Liver (tissue), 9 donors: ENCODE data around the gene CTXND1. TPM values are rescaled to one million over a fixed set of nuclear protein-coding genes. Genes with fewer than 3 reads are reported as not detected.

Source experiments
- DNase-seq: peaks from one replicate; pipeline ENCODE4 v3.0.0-alpha.2; 2017; ENCODE audit warnings: low spot score
- H3K27ac ChIP-seq, 2 donors: one replicate each; pipeline ENCODE4 v1.7.0; 2013; ENCODE audit warnings: inconsistent platforms in 2 of 2, low read length in 2 of 2, control low read depth in 1 of 2, low read depth in 1 of 2, mild to moderate bottlenecking in 1 of 2
- H3K27me3 ChIP-seq, 4 donors: one replicate each; pipeline versions ENCODE4 v1.6.1 to v1.7.0; 2013; ENCODE audit warnings: low read length in 3 of 4, inconsistent platforms in 1 of 4, mild to moderate bottlenecking in 1 of 4, moderate library complexity in 1 of 4; ENCODE audit not compliant: control insufficient read depth in 4 of 4, insufficient read depth in 4 of 4
- H3K36me3 ChIP-seq, 4 donors: one replicate each; pipeline versions ENCODE4 v1.6.1 to v1.7.0; 2013; ENCODE audit warnings: low read length in 3 of 4, mild to moderate bottlenecking in 3 of 4, low read depth in 1 of 4, moderate library complexity in 1 of 4; ENCODE audit not compliant: control insufficient read depth in 4 of 4, insufficient read depth in 3 of 4
- H3K4me1 ChIP-seq, 4 donors: one replicate each; pipeline versions ENCODE4 v1.6.1 to v1.7.0; 2013; ENCODE audit warnings: low read length in 3 of 4, mild to moderate bottlenecking in 3 of 4, moderate library complexity in 1 of 4; ENCODE audit not compliant: control insufficient read depth in 4 of 4, insufficient read depth in 4 of 4
- H3K4me3 ChIP-seq, 3 donors: one replicate each; pipeline versions ENCODE4 v1.6.1 to v1.7.0; 2013; ENCODE audit warnings: low read length in 3 of 3, control low read depth in 1 of 3, low read depth in 1 of 3, mild to moderate bottlenecking in 1 of 3
- H3K9ac ChIP-seq, 2 donors: one replicate each; pipeline ENCODE4 v1.7.0; 2013; ENCODE audit warnings: low read length in 2 of 2, mild to moderate bottlenecking in 2 of 2, moderate library complexity in 2 of 2, control low read depth in 1 of 2, low read depth in 1 of 2
- H3K9me3 ChIP-seq, 4 donors: one replicate each; pipeline versions ENCODE4 v1.6.1 to v1.7.0; 2013; ENCODE audit warnings: low read length in 3 of 4; ENCODE audit not compliant: control insufficient read depth in 4 of 4
- CTCF ChIP-seq: fragments of 150-350 bp; IDR thresholded peaks from 2 replicates; pipeline ENCODE4 v1.5.1; 2017; ENCODE audit warnings: improper control_type of control experiment, low read depth, low read length; ENCODE audit not compliant: missing input control
- EGR1 ChIP-seq, 2 donors: IDR thresholded peaks; 2 replicates each; pipeline ENCODE4 v1.6.1; 2016 to 2018; ENCODE audit warnings: antibody characterized with exemption in 2 of 2, low read depth in 2 of 2
- FOXA1 ChIP-seq: IDR thresholded peaks from 2 replicates; pipeline ENCODE4 v1.6.1; 2016; ENCODE audit warnings: antibody characterized with exemption
- FOXA2 ChIP-seq: IDR thresholded peaks from 2 replicates; pipeline ENCODE4 v1.6.1; 2016; ENCODE audit warnings: antibody characterized with exemption
- GABPA ChIP-seq, 2 donors: IDR thresholded peaks in 1 of 2; conservative IDR thresholded peaks in 1 of 2; 2 replicates each; pipeline ENCODE4 v1.6.1; 2016; ENCODE audit warnings: antibody characterized with exemption in 2 of 2, mild to moderate bottlenecking in 1 of 2, moderate library complexity in 1 of 2
- HNF4A ChIP-seq, 2 donors: conservative IDR thresholded peaks; 2 replicates each; pipeline ENCODE4 v1.6.1; 2016; ENCODE audit warnings: antibody characterized with exemption in 2 of 2, mild to moderate bottlenecking in 2 of 2
- HNF4G ChIP-seq: IDR thresholded peaks from 2 replicates; pipeline ENCODE4 v1.6.1; 2016; ENCODE audit warnings: antibody characterized with exemption
- JUND ChIP-seq, 2 donors: IDR thresholded peaks; 2 replicates each; pipeline ENCODE4 v1.6.1; 2016; ENCODE audit warnings: antibody characterized with exemption in 2 of 2
- MAX ChIP-seq: IDR thresholded peaks from 2 replicates; pipeline ENCODE4 v1.6.1; 2016; ENCODE audit warnings: antibody characterized with exemption
- NR2F2 ChIP-seq: IDR thresholded peaks from 2 replicates; pipeline ENCODE4 v1.6.1; 2016; ENCODE audit warnings: antibody characterized with exemption
- RAD21 ChIP-seq, 2 donors: IDR thresholded peaks; 2 replicates each; pipeline ENCODE4 v1.6.1; 2016; ENCODE audit warnings: antibody characterized with exemption in 2 of 2, mild to moderate bottlenecking in 2 of 2
- RXRA ChIP-seq, 2 donors: IDR thresholded peaks; 2 replicates each; pipeline ENCODE4 v1.6.1; 2017 to 2018; ENCODE audit warnings: antibody characterized with exemption in 2 of 2, mild to moderate bottlenecking in 1 of 2
- SP1 ChIP-seq: IDR thresholded peaks from 2 replicates; pipeline ENCODE4 v1.6.1; 2018; ENCODE audit warnings: antibody characterized with exemption, mild to moderate bottlenecking
- TAF1 ChIP-seq: conservative IDR thresholded peaks from 2 replicates; pipeline ENCODE4 v1.6.1; 2016; ENCODE audit warnings: antibody characterized with exemption, mild to moderate bottlenecking
- YY1 ChIP-seq: IDR thresholded peaks from 2 replicates; pipeline ENCODE4 v1.6.1; 2016; ENCODE audit warnings: antibody characterized with exemption, mild to moderate bottlenecking
- WGBS: extraction: QIAGEN DNeasy Blood & Tissue Kit; methylation state at CpG from one replicate; pipeline ENCODE4 v1.1.7; 2013; 5-methylcytosine and 5-hydroxymethylcytosine counted together
- polyA plus RNA-seq, 2 donors: library from polyadenylated mRNA; stranded (reverse) in 1 of 2; unstranded in 1 of 2; fragments of 200-250 nt in 1 of 2; fragments of >200 nt in 1 of 2; fragmentation: Nextera tagmentation in 1 of 2; extraction: Ambion mirVana in 1 of 2; gene quantifications; one replicate each; pipeline versions ENCODE4 v1.2.1 to v1.2.3, GENCODE V29; 2013 to 2015
- total RNA-seq, 2 donors: library from RNA; depleted of rRNA; stranded (reverse); fragments of >200 nt; gene quantifications; one replicate each; pipeline ENCODE4 v1.2.3, GENCODE V29; 2014
- TF ChIP-seq, protein P1 (sequence below): IDR thresholded peaks from 2 replicates; pipeline ENCODE4 v1.6.1; 2016; ENCODE audit warnings: antibody characterized with exemption, mild to moderate bottlenecking
- TF ChIP-seq, protein P2 (sequence below): IDR thresholded peaks from 2 replicates; pipeline ENCODE4 v1.6.1; 2016; ENCODE audit warnings: antibody characterized with exemption
- TF ChIP-seq, protein P3 (sequence below): IDR thresholded peaks from 2 replicates; pipeline ENCODE4 v1.6.1; 2016; ENCODE audit warnings: antibody characterized with exemption
- donor health status: healthy.
- donor health status: healthy.
- donor health status: healthy.
- donor health status: healthy.
- donor health status: healthy.

The CTXND1 gene
- total and polyA plus RNA-seq, 4 donors = 2.9 to 4.1 (median 3.1) TPM

- Histone ChIP-seq H3K9ac (no peak overlapping the region), H3K36me3 (no peaks in the 10 kb centered on the region), H3K4me3 (no peak overlapping the region), H3K27me3 (no peaks in the 10 kb centered on the region), H3K9me3 (no peaks in the 10 kb centered on the region), H3K4me1 (no peaks in the 10 kb centered on the region), H3K27ac (no peak overlapping the region)
- WGBS = 86% methylated on average over 1 of the region's 1 CpG
- DNase-seq = no peak
- TF ChIP-seq HNF4A (conservative IDR thresholded peaks at IDR 0.05) = no peak
- no peak for TF ChIP-seq CTCF
- TF ChIP-seq, protein P1, sequence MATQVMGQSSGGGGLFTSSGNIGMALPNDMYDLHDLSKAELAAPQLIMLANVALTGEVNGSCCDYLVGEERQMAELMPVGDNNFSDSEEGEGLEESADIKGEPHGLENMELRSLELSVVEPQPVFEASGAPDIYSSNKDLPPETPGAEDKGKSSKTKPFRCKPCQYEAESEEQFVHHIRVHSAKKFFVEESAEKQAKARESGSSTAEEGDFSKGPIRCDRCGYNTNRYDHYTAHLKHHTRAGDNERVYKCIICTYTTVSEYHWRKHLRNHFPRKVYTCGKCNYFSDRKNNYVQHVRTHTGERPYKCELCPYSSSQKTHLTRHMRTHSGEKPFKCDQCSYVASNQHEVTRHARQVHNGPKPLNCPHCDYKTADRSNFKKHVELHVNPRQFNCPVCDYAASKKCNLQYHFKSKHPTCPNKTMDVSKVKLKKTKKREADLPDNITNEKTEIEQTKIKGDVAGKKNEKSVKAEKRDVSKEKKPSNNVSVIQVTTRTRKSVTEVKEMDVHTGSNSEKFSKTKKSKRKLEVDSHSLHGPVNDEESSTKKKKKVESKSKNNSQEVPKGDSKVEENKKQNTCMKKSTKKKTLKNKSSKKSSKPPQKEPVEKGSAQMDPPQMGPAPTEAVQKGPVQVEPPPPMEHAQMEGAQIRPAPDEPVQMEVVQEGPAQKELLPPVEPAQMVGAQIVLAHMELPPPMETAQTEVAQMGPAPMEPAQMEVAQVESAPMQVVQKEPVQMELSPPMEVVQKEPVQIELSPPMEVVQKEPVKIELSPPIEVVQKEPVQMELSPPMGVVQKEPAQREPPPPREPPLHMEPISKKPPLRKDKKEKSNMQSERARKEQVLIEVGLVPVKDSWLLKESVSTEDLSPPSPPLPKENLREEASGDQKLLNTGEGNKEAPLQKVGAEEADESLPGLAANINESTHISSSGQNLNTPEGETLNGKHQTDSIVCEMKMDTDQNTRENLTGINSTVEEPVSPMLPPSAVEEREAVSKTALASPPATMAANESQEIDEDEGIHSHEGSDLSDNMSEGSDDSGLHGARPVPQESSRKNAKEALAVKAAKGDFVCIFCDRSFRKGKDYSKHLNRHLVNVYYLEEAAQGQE = no peak
- TF ChIP-seq, protein P2, sequence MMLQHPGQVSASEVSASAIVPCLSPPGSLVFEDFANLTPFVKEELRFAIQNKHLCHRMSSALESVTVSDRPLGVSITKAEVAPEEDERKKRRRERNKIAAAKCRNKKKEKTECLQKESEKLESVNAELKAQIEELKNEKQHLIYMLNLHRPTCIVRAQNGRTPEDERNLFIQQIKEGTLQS = no peak
- TF ChIP-seq, protein P3, sequence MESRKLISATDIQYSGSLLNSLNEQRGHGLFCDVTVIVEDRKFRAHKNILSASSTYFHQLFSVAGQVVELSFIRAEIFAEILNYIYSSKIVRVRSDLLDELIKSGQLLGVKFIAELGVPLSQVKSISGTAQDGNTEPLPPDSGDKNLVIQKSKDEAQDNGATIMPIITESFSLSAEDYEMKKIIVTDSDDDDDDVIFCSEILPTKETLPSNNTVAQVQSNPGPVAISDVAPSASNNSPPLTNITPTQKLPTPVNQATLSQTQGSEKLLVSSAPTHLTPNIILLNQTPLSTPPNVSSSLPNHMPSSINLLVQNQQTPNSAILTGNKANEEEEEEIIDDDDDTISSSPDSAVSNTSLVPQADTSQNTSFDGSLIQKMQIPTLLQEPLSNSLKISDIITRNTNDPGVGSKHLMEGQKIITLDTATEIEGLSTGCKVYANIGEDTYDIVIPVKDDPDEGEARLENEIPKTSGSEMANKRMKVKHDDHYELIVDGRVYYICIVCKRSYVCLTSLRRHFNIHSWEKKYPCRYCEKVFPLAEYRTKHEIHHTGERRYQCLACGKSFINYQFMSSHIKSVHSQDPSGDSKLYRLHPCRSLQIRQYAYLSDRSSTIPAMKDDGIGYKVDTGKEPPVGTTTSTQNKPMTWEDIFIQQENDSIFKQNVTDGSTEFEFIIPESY = no peak
- TF ChIP-seq GABPA (IDR thresholded peaks at IDR 0.05 in 1 of 2, conservative IDR thresholded peaks at IDR 0.05 in 1 of 2) = no peak
- TF ChIP-seq MAX = no peak
- no peak for TF ChIP-seq NR2F2
- TF ChIP-seq FOXA1 = no peak
- no peak for TF ChIP-seq SP1
- TF ChIP-seq EGR1 (IDR thresholded peaks at IDR 0.05; ENCODE audit: low read depth in 2 of 2) = no peak
- TF ChIP-seq TAF1 = no peak
- TF ChIP-seq RAD21 (IDR thresholded peaks at IDR 0.05) = no peak
- TF ChIP-seq YY1 = no peak
- TF ChIP-seq FOXA2 = no peak
- no peak for TF ChIP-seq RXRA (IDR thresholded peaks at IDR 0.05)
- TF ChIP-seq HNF4G = no peak
These were observed 23.0 kb upstream of the CTXND1 start for GRCh38 chr15:80274996-80275395.

DNA sequence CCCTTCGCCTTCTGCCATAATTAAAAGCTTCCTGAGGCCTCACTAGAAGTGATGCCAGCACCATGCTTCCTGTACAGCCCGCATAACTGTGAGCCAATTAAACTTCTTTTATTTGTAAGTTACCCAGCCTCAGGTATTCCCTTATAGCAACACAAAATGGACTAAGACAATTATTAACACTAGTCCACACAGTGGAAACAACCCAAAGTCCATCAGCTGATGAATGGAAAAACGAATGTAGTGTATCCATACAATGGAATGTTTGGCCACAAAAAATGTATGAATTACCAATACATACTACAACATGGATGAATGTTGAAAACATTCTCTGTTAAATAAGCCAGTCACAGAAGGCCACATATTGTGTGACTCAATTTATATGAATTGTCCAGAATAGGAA lies 22.5 kb upstream of the CTXND1 start:
- H3K9ac ChIP-seq = no peak overlapping the region
- H3K27me3 ChIP-seq = no peaks in the 10 kb centered on the region
- H3K4me3 ChIP-seq = no peak overlapping the region
- H3K4me1 ChIP-seq = no peaks in the 10 kb centered on the region
- H3K36me3 ChIP-seq = no peaks in the 10 kb centered on the region
- no peak overlapping the region for H3K27ac ChIP-seq
- WGBS = 72% methylated on average over 3 of the region's 3 CpGs
- no peak for DNase-seq
- no peaks in the 10 kb centered on the region for H3K9me3 ChIP-seq
- TF ChIP-seq EGR1 (IDR thresholded peaks at IDR 0.05; ENCODE audit: low read depth in 2 of 2) (no peak), SP1 (no peak), JUND (IDR thresholded peaks at IDR 0.05) (no peak), RXRA (IDR thresholded peaks at IDR 0.05) (no peak), RAD21 (IDR thresholded peaks at IDR 0.05) (no peak), CTCF (no peak)
- TF ChIP-seq, protein P1 = no peak
